ENCODE results near the gene ABHD12B. TPM values are rescaled to one million over a fixed set of nuclear protein-coding genes. Genes with fewer than 3 reads are reported as not detected.

The ABHD12B gene
- total RNA-seq, 6 donors from 2014 or later = 0.26 to 7.6 (median 0.44) TPM; not detected in 3

DNA sequence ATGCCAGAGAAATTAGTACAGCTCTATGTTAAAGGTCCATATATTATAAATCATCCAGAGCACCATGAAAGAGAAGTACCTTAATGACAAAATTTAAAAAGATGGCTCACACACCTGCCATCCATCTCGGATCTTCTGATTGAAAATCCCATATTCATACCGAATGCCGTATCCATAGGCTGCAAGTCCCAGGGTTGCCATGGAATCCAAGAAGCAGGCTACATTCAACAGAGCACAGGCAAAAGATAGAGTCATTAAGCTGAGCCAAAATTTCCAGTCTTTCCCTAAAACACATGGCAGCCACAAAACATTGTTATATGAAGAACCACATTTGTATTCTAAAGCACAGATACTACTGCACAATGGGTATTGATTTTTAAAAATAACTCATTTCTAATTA is 59.7 kb downstream of the ABHD12B start:
- Histone ChIP-seq H3K9me3 (no peaks in the 10 kb centered on the region), H3K4me1 (peaks cover 0 to 4% (median 0%) of the 10 kb centered on the region in 4 donors), H3K27me3 (no peaks in the 10 kb centered on the region), H3K36me3 (peaks cover 0 to 35% (median 0%) of the 10 kb centered on the region in 4 donors), H3K4me3 (no peak overlapping the region), H3K27ac (no peak overlapping the region)
- no peak for TF ChIP-seq POLR2A (IDR thresholded peaks at IDR 0.05)
- TF ChIP-seq, protein P1, sequence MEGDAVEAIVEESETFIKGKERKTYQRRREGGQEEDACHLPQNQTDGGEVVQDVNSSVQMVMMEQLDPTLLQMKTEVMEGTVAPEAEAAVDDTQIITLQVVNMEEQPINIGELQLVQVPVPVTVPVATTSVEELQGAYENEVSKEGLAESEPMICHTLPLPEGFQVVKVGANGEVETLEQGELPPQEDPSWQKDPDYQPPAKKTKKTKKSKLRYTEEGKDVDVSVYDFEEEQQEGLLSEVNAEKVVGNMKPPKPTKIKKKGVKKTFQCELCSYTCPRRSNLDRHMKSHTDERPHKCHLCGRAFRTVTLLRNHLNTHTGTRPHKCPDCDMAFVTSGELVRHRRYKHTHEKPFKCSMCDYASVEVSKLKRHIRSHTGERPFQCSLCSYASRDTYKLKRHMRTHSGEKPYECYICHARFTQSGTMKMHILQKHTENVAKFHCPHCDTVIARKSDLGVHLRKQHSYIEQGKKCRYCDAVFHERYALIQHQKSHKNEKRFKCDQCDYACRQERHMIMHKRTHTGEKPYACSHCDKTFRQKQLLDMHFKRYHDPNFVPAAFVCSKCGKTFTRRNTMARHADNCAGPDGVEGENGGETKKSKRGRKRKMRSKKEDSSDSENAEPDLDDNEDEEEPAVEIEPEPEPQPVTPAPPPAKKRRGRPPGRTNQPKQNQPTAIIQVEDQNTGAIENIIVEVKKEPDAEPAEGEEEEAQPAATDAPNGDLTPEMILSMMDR (IDR thresholded peaks at IDR 0.05) = no peak
- no peak for TF ChIP-seq POLR2AphosphoS5 (IDR thresholded peaks at IDR 0.05)
- ATAC-seq (ENCODE audit: low FRiP score in 2 of 2) (no peak), DNase-seq (no peak)
- 92 to 96% methylated on average over 3 of the region's 3 CpGs for WGBS, 2 donors

DNA sequence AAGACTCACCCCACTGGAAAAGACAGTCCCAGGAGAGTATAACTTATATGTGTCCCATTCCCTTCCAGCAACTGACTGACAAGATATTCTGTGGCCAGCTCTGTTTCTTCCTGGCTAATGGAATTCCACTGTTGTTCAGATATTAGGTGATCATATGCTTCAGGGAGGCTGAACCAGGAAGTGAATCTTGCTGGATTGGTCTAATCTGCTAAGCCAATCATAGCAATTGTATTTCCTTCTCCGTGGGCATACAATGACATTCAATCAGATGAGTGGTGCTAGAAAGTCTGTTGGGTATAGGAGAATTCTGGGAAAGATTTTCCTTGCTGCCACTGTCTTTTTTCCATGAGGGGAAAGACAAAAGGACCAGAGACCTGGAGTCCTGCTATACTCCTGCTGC is 60.3 kb downstream of the ABHD12B start:
- no peak for TF ChIP-seq POLR2A (IDR thresholded peaks at IDR 0.05)
- TF ChIP-seq POLR2AphosphoS5 (IDR thresholded peaks at IDR 0.05) = no peak
- TF ChIP-seq, protein P1 (IDR thresholded peaks at IDR 0.05) = no peak
- TF ChIP-seq EP300 (IDR thresholded peaks at IDR 0.05) = no peak
- Histone ChIP-seq H3K9me3 (no peaks in the 10 kb centered on the region), H3K4me1 (peaks cover 0 to 10% (median under 1%) of the 10 kb centered on the region in 4 donors), H3K27ac (no peak overlapping the region), H3K36me3 (peaks cover 0 to 35% (median 0%) of the 10 kb centered on the region in 4 donors), H3K27me3 (no peaks in the 10 kb centered on the region), H3K4me3 (no peak overlapping the region)
- no peak for DNase-seq
- no peak for ATAC-seq (ENCODE audit: low FRiP score in 2 of 2)
- 32 to 42% methylated on average over 1 of the region's 1 CpG for WGBS, 2 donors

DNA sequence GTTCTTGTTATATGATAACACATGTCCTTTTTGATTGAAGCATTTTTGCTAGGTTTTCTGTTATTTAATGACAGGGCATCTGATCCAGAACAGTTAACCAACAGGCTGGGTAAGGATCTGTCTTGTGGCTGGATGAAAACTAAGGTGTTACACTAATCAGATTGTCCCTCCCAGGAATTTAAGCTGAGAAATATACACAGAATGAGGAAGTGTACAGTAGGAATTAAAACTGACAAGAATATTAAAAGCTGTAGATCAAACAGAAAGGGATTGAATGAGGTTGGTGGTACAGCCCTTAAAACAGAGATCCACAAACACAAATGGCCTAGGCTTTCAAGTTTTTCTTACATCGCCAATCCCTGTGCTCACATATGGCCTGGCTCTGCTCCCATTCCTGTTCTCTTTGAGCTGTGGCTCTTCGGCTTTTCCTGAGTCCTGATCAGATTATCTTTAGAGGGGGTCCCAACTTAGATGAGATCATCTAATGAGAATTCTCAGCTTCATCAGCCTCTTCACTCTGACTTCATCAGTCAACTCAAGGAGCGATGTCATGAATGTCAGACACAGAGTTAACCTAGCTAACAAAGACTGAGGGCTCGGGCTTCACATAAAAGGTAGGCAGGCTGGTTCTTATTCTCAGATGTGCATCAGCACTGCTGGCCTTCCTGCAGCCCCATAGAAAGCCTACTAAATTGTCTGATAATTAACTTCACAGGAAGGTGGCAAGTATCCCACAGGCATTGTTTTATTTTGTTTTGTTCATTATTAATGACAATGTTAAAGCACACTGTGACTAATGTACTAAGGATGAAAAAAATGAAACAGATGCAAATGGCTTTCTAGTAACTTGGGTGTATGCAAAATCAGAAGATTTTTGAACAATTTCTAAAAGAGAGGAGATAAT is 61.0 kb downstream of the ABHD12B start:
- 87 to 93% methylated on average over 4 of the region's 4 CpGs for WGBS, 2 donors

DNA sequence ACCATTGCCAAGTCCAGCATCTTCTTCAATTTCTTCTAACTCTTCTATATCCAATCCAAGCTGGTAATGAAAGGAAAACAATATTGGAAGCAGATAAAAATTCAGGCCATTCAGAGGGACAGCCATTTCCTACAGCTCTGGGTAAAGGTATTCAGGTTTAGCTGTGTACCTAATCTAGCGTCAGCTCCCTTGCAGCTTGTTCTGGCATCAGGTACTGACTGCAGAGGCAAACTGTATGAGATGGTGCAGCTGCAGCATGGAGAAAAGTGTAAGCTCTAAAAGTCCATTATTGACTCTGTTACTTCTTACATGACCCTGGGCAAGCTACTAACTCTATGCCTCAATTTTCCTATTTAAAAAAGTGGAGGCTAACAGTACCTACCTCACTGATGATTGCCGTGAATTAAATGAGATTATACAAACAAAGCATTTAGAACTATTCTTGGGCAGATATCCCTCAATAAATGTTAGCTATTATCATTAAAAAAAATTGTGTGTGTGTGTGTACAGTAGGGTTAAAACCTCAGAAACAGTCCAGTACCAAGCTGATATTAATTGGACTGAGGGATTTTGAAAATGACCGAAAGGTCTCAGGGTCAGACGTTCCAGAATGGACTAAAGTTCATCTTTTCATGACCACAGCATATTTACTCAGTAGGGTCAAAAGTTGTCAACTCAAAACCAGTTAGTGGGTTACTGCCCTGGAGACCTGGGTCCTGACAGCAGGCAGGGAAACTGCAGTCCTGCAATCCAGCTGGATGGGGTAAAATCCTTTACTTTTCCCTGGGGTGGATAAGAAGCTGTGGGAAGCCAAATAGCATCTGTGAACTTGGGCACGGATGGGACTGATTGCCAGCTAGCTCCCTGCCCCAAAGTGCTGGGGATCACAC is 63.5 kb downstream of the ABHD12B start:
- ATAC-seq (ENCODE audit: low FRiP score in 2 of 2) (no peak), DNase-seq (no peak)
- Histone ChIP-seq H3K9me3 (no peaks in the 10 kb centered on the region), H3K27me3 (no peaks in the 10 kb centered on the region), H3K36me3 (peaks cover 0 to 20% (median 0%) of the 10 kb centered on the region in 4 donors), H3K4me3 (no peak overlapping the region), H3K4me1 (peaks cover 0 to 13% (median 6%) of the 10 kb centered on the region in 4 donors), H3K27ac (no peak overlapping the region)
- 68 to 70% methylated on average over 5 of the region's 5 CpGs for WGBS, 2 donors
- TF ChIP-seq POLR2A (IDR thresholded peaks at IDR 0.05) (no peak), POLR2AphosphoS5 (IDR thresholded peaks at IDR 0.05) (no peak), EP300 (IDR thresholded peaks at IDR 0.05) (no peak)
- TF ChIP-seq, protein P1 (IDR thresholded peaks at IDR 0.05) = no peak

More for the DNA sequence above, 61.0 kb downstream of the ABHD12B start:
- Histone ChIP-seq H3K4me3 (no peak overlapping the region), H3K27me3 (no peaks in the 10 kb centered on the region), H3K36me3 (peaks cover 0 to 34% (median 0%) of the 10 kb centered on the region in 4 donors), H3K27ac (no peak overlapping the region), H3K9me3 (no peaks in the 10 kb centered on the region), H3K4me1 (peaks cover 0 to 8% (median 6%) of the 10 kb centered on the region in 4 donors)
- ATAC-seq (ENCODE audit: low FRiP score in 2 of 2) = no peak
- TF ChIP-seq POLR2A (IDR thresholded peaks at IDR 0.05) = no peak
- TF ChIP-seq EP300 (IDR thresholded peaks at IDR 0.05) = no peak
- no peak for TF ChIP-seq POLR2AphosphoS5 (IDR thresholded peaks at IDR 0.05)
- TF ChIP-seq, protein P1 (IDR thresholded peaks at IDR 0.05) = no peak
- no peak for DNase-seq
